EH (cell line): Measurements from ENCODE around the gene TCF23.
A peak's percentile ranks its signal among the peaks of the same experiment; 100 is the strongest.
"Not testable (repeated sequence)": the region's sequence is repeated elsewhere in the genome, so short reads cannot be mapped to it uniquely, and the experiment has no call there.

Experiments
- DNase-seq: peaks from one replicate; pipeline ENCODE4 v3.0.0-alpha.2; 2015; ENCODE audit warnings: low read depth

The TCF23 gene

DNA sequence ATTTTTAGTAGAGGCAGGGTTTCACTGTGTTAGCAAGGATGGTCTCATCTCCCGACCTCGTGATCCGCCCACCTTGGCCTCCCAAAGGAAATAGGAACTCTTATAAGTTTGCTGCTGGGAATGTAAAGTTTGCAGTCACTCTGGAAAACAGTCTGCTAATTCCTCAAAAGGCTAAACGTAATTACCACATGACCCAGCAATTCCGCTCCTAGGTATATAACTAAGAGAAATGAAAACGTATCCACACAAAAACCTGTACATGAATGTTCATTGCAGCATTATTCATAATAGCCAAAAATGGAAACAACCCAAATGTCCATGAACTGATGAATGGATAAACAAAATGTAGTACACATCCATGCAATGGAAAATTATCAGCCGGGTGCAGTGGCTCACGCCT, 41.2 kb downstream of the TCF23 start:
- DNase-seq: no peak

DNA sequence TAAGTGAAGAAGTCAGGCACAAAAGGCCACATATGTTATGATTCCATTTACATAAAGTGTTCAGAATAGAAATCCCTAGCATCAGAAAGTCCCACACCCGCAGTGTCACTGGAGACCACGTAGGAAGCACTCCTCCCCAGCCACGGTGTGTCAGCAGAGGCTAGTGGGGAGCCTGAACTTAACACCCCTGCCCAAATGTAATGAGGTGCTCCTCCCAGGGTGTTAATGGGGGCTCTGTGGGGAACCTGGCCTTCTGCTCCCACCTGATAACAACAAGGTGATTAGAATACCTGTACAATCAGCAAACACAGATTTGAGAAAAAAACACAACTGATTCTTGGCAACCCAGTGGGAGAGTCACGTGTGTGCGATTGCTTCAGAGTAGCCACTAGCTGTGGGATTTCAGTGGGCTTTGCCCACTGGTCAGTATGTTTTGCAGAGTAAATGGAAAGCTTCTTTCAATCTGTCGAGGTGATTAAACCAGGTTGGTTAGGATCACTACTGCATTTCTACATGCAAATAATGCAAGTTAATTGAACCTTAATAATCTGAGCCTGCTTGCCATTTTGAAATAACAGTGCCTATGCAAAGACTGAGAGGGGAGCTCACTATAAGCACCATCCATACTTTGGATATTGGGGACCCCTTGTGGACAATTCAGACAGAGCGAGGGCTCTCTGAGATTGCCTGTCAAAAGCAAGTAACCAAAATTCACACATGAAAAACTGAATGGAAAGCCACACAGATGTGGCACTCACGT, 42.4 kb downstream of the TCF23 start:
- DNase-seq: peak; percentile 79

DNA sequence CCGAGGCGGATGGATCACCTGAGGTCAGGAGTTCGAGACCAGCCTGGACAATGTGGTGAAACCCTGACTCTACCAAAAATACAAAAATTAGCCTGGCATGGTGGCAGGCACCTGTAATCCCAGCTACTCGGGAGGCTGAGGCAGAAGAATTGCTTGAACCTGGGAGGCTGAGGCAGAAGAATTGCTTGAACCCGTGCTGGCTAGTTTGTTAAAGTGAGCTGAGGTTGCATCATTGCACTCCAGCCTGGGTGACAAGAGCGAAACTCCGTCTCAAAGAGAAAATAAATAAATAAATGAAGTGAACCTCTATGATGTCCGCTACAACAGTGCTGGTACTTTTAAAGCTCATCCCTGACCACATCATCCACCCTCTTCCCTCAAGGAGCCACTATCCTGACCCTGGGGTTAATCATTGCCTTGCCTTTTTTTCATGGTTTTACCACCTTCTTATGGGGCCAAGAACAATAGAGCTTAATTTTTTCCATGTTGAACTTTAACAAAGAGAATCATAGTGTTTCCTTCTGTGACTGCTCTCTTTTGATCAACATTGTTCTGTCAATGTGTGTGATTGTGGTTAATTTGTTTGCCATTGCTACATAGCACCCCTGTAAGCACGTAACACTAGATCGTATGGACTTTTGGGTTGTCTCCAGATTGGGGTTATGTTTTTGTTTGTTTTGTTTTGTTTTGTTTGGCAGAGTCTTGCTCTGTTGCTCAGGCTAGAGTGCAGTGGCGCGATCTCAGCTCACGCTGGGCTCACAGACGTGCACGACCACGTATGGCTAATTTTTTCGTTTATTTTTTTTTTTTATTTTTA, 45.9 kb downstream of the TCF23 start:
- DNase-seq: peak; percentile 13

DNA sequence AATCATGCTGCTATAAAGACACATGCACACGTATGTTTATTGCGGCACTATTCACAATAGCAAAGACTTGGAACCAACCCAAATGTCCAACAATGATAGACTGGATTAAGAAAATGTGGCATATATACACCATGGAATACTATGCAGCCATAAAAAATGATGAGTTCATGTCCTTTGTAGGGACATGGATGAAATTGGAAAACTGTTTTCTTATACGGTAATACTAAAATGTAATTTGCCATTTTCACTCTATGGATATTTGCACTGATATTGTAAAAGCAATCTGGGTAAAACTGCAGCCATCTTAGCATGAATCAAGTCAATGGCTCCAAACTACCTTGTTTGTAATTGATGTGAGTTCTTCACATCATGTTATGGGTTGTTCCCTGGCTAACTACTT, 47.0 kb downstream of the TCF23 start:
- DNase-seq: not testable (repeated sequence)

DNA sequence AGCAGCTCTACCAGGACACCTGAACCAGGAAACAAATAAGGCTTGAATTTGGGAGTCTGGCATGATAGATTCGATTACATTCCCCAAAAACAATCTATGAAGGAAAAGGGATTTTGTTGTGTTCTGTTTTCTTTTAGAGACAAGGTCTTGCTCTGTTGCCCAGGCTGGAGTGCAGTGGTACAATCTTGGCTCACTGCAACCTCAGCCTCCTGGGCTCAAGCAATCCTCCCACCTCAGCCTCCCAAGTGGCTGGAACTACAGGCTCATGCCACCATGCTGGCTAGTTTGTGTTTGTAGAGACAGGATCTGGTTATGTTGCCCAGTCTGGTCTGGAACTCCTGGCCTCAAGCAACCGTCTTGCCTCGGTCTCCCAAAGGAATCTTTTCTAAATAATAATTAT, 49.3 kb downstream of the TCF23 start:
- not testable (repeated sequence) for DNase-seq

DNA sequence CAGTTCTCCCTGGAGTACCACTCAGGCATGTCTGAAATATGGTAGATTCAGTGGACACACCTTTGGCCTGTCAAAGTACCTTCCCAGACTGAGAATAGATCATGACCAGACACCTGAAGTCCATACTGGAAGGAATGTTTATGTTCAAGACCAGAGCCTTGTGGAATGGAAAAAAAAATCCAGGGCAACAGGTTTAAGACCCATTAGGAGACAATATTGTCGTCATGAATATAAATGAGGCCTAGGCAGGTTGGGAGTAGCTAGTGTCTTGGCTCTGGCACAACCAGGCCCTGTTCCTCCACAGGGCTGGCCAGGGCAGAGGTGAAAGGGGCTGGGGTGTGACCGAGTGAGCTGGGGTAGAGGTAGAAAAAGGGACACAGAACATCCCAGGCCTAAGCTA, 49.8 kb downstream of the TCF23 start:
- DNase-seq: no peak

DNA sequence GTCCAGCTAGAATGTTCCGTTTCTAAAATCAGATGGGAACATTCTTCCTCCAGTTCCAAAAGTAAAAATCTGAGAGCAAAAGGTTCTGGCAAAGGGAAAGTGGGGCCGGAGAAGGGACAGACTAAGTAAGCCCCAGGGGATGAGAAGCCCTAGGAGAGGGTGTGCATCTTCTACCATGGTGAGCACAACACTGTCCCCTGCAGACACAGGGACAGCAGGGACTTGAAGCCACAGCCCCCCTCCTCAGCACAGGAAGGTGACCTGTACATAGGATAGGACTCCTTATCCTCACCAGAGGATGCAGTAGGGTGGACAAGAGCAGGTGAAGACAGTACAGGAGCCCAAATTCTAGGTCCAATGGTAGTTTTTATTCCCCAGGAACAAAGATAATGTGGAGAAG, 50.4 kb downstream of the TCF23 start:
- DNase-seq: no peak

DNA sequence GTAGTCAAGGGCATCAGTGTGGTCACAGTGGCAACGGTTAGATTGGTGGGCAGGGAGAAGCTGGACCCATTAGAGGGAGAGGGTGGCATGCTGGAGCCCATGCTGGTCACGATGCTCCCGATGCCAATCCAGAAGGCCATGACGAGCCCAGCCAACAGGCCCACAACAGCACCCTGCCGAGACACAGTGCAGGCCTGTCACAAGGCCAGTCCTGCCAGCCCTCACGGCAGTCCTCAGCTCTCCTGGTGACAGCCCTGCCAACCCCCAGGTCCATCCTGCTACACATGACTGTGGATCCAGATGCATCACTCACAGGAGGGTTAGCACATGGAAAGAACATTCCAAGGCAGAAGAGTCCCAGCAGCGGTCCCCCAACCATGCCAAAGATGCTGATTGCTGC, 52.9 kb downstream of the TCF23 start:
- DNase-seq: no peak

DNA sequence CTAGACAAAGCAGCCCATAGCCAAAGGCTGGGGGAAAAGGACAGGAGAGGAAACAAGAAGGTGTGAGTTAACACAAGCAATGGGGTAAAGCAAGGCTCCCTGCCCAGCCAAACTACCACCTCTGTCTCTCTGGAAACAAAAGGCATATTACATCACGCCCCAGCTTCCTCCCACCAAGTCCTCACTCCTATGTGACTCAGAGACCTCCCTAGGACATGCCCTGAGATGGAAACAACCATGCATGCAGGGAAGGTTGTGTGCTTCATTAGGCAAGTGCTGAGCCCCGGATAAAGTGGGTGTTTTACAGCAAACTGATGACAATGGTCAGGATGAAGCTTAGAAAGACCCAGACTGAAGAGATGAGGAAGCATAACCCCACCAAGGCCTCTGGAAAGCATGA, 54.0 kb downstream of the TCF23 start:
- DNase-seq: no peak

DNA sequence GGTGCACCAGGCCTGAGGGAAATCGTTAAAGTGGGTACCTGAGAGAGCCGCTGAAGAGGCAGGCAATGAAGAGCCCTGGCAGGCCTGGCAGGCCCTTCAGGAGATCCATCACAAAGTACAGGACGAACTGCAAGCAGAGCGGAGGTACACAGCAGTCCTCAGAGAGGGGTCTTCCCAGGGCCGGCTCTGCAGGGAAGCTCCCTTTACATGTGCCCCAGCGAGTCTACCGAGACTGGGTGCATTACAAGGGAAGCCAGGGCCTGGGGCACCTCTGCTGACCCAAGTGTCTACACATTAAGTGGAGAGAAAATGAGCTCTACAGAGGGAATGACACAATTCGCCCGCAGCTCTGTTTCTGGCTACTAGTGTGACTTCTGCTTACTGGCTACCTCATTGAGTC, 54.9 kb downstream of the TCF23 start:
- DNase-seq: no peak

DNA sequence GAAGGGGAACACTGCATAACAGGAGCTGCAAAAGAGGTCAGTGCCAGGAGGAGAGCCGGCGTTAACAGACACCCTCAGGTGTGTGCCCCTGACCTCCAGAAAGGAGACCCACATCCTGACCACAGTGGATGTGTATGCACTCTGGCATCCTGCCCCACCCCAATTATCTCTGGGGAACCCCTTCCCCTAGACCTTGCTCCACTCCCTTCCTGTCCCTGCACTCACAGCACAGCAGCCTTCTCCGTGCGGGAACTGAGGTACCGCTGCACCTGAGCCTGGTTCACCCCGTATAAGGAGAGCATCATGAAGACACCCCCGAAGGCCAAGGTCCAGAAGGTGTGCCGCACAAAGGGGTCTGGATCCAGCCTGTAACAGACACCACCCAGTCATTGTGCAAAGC, 55.8 kb downstream of the TCF23 start:
- DNase-seq: no peak

DNA sequence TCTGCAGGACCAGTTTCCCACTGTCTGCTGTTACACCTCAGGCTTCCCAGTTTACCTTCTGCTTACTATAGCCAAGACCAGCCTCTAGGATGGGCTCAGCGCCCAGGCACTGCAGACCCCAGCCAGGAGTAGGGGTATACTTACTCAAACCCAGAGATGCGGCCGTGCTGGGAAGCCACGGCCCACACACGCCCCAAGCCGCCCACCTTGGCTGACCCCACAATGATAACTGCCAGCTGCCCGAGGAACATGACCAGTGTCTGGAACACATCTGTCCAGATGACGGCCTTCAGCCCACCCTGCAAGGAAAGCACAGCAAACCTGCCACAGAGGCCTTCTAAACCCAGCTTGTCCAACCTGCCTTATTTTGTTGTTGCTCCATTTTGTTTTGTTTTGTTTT, 56.4 kb downstream of the TCF23 start:
- DNase-seq: no peak

DNA sequence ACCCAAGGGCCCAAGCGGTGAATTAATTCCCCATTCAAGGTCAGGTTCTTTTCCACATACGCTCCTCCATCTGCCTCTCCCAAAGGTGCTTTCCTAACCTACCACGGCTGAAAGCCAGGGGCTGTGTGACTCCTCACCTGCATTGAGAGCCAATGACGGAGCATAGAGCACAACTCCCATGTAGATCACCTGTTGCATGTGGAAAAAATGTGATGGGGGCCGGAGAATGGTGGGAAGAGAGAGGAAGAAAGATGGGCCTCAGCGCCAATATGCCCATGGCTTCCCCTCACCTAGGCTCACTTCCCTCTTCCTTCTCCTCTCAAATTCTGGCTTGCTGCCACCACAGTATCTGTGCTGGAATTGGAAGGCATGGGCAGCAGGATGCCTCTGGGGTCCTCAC, 57.5 kb downstream of the TCF23 start:
- DNase-seq: no peak
